ENCODE measurements around the gene CCDC50. TPM values are rescaled to one million over a fixed set of nuclear protein-coding genes. Genes with fewer than 3 reads are reported as not detected.

Gene CCDC50
- total RNA-seq, 1 donor from 2014 or later: 24.0 TPM

DNA sequence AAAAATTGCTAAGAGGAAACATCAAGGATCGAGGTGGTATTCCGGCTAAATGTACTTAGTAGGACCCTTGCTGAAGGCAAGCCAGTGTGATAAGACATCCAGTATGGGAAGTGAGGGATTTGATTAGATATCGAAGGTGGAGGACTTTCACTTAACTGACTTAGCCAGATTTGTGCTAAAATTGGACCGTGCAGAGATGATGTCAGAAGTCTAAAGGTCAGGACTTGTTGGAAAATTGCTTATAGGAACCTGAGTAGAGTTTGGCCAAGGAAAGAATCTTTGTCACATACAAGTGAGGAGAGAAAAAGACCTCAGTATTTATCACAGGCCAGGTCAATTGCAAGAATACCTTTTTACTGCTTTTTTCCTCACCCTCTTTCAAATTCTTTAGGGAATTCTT is 100.9 kb downstream of the CCDC50 start:
- no peak overlapping the region for H3K9ac ChIP-seq (ENCODE audit: low read depth in 1 of 3, low read length in 3 of 3)
- no peaks in the 10 kb centered on the region for H3K27me3 ChIP-seq (ENCODE audit: control insufficient read depth in 3 of 3, insufficient read depth in 3 of 3, low read length in 3 of 3)
- H3K9me3 ChIP-seq (ENCODE audit: control insufficient read depth in 3 of 3, low read length in 3 of 3): no peaks in the 10 kb centered on the region
- H3K4me1 ChIP-seq (ENCODE audit: control insufficient read depth in 3 of 3, insufficient read depth in 3 of 3, low read length in 3 of 3): no peaks in the 10 kb centered on the region
- H3K36me3 ChIP-seq (ENCODE audit: control insufficient read depth in 3 of 3, insufficient read depth in 3 of 3, low read length in 3 of 3): no peaks in the 10 kb centered on the region
- no peak overlapping the region for H3K4me3 ChIP-seq (ENCODE audit: low read length in 3 of 3)
- H3K27ac ChIP-seq (ENCODE audit: low read depth, low read length): no peak overlapping the region

GRCh38 chr3:191431160-191431822 is 102.1 kb downstream of the CCDC50 start:
- no peaks in the 10 kb centered on the region for H3K27me3 ChIP-seq (ENCODE audit: control insufficient read depth in 3 of 3, insufficient read depth in 3 of 3, low read length in 3 of 3)
- no peak overlapping the region for H3K27ac ChIP-seq (ENCODE audit: low read depth, low read length)
- H3K9ac ChIP-seq (ENCODE audit: low read depth in 1 of 3, low read length in 3 of 3): no peak overlapping the region
- no peaks in the 10 kb centered on the region for H3K4me1 ChIP-seq (ENCODE audit: control insufficient read depth in 3 of 3, insufficient read depth in 3 of 3, low read length in 3 of 3)
- no peaks in the 10 kb centered on the region for H3K9me3 ChIP-seq (ENCODE audit: control insufficient read depth in 3 of 3, low read length in 3 of 3)
- no peaks in the 10 kb centered on the region for H3K36me3 ChIP-seq (ENCODE audit: control insufficient read depth in 3 of 3, insufficient read depth in 3 of 3, low read length in 3 of 3)
- no peak overlapping the region for H3K4me3 ChIP-seq (ENCODE audit: low read length in 3 of 3)

- H3K4me3 ChIP-seq (ENCODE audit: low read length in 3 of 3): no peak overlapping the region
- no peaks in the 10 kb centered on the region for H3K9me3 ChIP-seq (ENCODE audit: control insufficient read depth in 3 of 3, low read length in 3 of 3)
- H3K4me1 ChIP-seq (ENCODE audit: control insufficient read depth in 3 of 3, insufficient read depth in 3 of 3, low read length in 3 of 3): no peaks in the 10 kb centered on the region
- H3K36me3 ChIP-seq (ENCODE audit: control insufficient read depth in 3 of 3, insufficient read depth in 3 of 3, low read length in 3 of 3): no peaks in the 10 kb centered on the region
- no peaks in the 10 kb centered on the region for H3K27me3 ChIP-seq (ENCODE audit: control insufficient read depth in 3 of 3, insufficient read depth in 3 of 3, low read length in 3 of 3)
- H3K27ac ChIP-seq (ENCODE audit: low read depth, low read length): no peak overlapping the region
- H3K9ac ChIP-seq (ENCODE audit: low read depth in 1 of 3, low read length in 3 of 3): no peak overlapping the region
Observed at GRCh38 chr3:191432162-191432561, 103.0 kb downstream of the CCDC50 start.

- no peaks in the 10 kb centered on the region for H3K4me1 ChIP-seq (ENCODE audit: control insufficient read depth in 3 of 3, insufficient read depth in 3 of 3, low read length in 3 of 3)
- H3K36me3 ChIP-seq (ENCODE audit: control insufficient read depth in 3 of 3, insufficient read depth in 3 of 3, low read length in 3 of 3): no peaks in the 10 kb centered on the region
- no peak overlapping the region for H3K4me3 ChIP-seq (ENCODE audit: low read length in 3 of 3)
- no peaks in the 10 kb centered on the region for H3K9me3 ChIP-seq (ENCODE audit: control insufficient read depth in 3 of 3, low read length in 3 of 3)
- H3K9ac ChIP-seq (ENCODE audit: low read depth in 1 of 3, low read length in 3 of 3): no peak overlapping the region
- no peak overlapping the region for H3K27ac ChIP-seq (ENCODE audit: low read depth, low read length)
- H3K27me3 ChIP-seq (ENCODE audit: control insufficient read depth in 3 of 3, insufficient read depth in 3 of 3, low read length in 3 of 3): no peaks in the 10 kb centered on the region
Observed at GRCh38 chr3:191434024-191434423, 104.8 kb downstream of the CCDC50 start.

DNA sequence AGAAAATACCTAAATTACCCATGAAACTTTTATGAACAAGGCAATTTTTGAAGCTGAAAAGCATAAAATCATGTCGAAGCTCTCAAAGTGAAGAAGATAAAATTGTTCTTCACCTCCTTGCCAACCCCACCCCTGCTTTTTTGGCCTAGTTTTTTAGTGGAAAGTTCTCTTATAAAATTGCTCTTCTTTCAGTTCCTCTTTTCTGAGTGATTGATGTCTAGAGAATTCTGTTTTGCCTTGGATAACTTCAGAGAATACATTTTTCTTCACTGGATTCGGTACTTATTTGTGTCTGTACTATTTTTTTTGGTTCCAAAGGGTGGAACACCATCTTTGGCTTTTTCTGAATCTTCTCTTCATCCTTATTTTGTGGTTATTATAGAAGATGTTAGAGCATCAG is 106.8 kb downstream of the CCDC50 start:
- Histone ChIP-seq H3K9ac (ENCODE audit: low read depth in 1 of 3, low read length in 3 of 3) (no peak overlapping the region), H3K27me3 (ENCODE audit: control insufficient read depth in 3 of 3, insufficient read depth in 3 of 3, low read length in 3 of 3) (no peaks in the 10 kb centered on the region), H3K27ac (ENCODE audit: low read depth, low read length) (no peak overlapping the region), H3K36me3 (ENCODE audit: control insufficient read depth in 3 of 3, insufficient read depth in 3 of 3, low read length in 3 of 3) (no peaks in the 10 kb centered on the region), H3K4me1 (ENCODE audit: control insufficient read depth in 3 of 3, insufficient read depth in 3 of 3, low read length in 3 of 3) (no peaks in the 10 kb centered on the region), H3K4me3 (ENCODE audit: low read length in 3 of 3) (no peak overlapping the region), H3K9me3 (ENCODE audit: control insufficient read depth in 3 of 3, low read length in 3 of 3) (peaks cover 0 to 2% (median 0%) of the 10 kb centered on the region in 3 donors)

GRCh38 chr3:191438150-191438814 is 109.1 kb downstream of the CCDC50 start:
- Histone ChIP-seq H3K27ac (ENCODE audit: low read depth, low read length) (no peak overlapping the region), H3K27me3 (ENCODE audit: control insufficient read depth in 3 of 3, insufficient read depth in 3 of 3, low read length in 3 of 3) (no peaks in the 10 kb centered on the region), H3K4me1 (ENCODE audit: control insufficient read depth in 3 of 3, insufficient read depth in 3 of 3, low read length in 3 of 3) (no peaks in the 10 kb centered on the region), H3K36me3 (ENCODE audit: control insufficient read depth in 3 of 3, insufficient read depth in 3 of 3, low read length in 3 of 3) (no peaks in the 10 kb centered on the region), H3K4me3 (ENCODE audit: low read length in 3 of 3) (no peak overlapping the region), H3K9ac (ENCODE audit: low read depth in 1 of 3, low read length in 3 of 3) (no peak overlapping the region), H3K9me3 (ENCODE audit: control insufficient read depth in 3 of 3, low read length in 3 of 3) (peaks cover 0 to 2% (median 0%) of the 10 kb centered on the region in 3 donors)

DNA sequence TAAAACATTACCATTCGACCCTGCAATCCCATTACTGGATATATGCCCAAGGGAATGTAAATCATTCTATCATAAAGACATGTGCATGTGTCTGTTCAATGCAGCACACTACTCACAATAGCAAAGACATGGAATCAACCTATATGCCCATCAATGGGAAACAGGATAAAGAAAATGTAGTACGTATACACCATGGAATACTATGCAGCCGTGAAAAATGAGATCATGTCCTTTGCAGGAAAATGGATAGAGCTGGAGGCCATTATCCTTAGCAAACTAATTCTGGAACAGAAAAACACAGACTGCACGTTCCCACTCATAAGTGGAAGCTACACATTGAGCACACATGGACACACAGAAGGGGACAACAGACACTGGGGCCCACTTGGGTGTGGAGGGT is 111.3 kb downstream of the CCDC50 start:
- Histone ChIP-seq H3K36me3 (ENCODE audit: control insufficient read depth in 3 of 3, insufficient read depth in 3 of 3, low read length in 3 of 3) (no peaks in the 10 kb centered on the region), H3K4me3 (ENCODE audit: low read length in 3 of 3) (no peak overlapping the region), H3K9me3 (ENCODE audit: control insufficient read depth in 3 of 3, low read length in 3 of 3) (peaks cover 0 to 2% (median 0%) of the 10 kb centered on the region in 3 donors), H3K4me1 (ENCODE audit: control insufficient read depth in 3 of 3, insufficient read depth in 3 of 3, low read length in 3 of 3) (no peaks in the 10 kb centered on the region), H3K9ac (ENCODE audit: low read depth in 1 of 3, low read length in 3 of 3) (no peak overlapping the region), H3K27ac (ENCODE audit: low read depth, low read length) (no peak overlapping the region), H3K27me3 (ENCODE audit: control insufficient read depth in 3 of 3, insufficient read depth in 3 of 3, low read length in 3 of 3) (no peaks in the 10 kb centered on the region)

GRCh38 chr3:191441687-191442086 is 112.5 kb downstream of the CCDC50 start:
- no peaks in the 10 kb centered on the region for H3K4me1 ChIP-seq (ENCODE audit: control insufficient read depth in 3 of 3, insufficient read depth in 3 of 3, low read length in 3 of 3)
- H3K9me3 ChIP-seq (ENCODE audit: control insufficient read depth in 3 of 3, low read length in 3 of 3): peaks cover 0 to 2% (median 0%) of the 10 kb centered on the region in 3 donors
- no peaks in the 10 kb centered on the region for H3K27me3 ChIP-seq (ENCODE audit: control insufficient read depth in 3 of 3, insufficient read depth in 3 of 3, low read length in 3 of 3)
- no peak overlapping the region for H3K9ac ChIP-seq (ENCODE audit: low read depth in 1 of 3, low read length in 3 of 3)
- H3K4me3 ChIP-seq (ENCODE audit: low read length in 3 of 3): no peak overlapping the region
- no peak overlapping the region for H3K27ac ChIP-seq (ENCODE audit: low read depth, low read length)
- H3K36me3 ChIP-seq (ENCODE audit: control insufficient read depth in 3 of 3, insufficient read depth in 3 of 3, low read length in 3 of 3): no peaks in the 10 kb centered on the region

- Histone ChIP-seq H3K4me3 (ENCODE audit: low read length in 3 of 3) (no peak overlapping the region), H3K9ac (ENCODE audit: low read depth in 1 of 3, low read length in 3 of 3) (no peak overlapping the region), H3K36me3 (ENCODE audit: control insufficient read depth in 3 of 3, insufficient read depth in 3 of 3, low read length in 3 of 3) (no peaks in the 10 kb centered on the region), H3K27me3 (ENCODE audit: control insufficient read depth in 3 of 3, insufficient read depth in 3 of 3, low read length in 3 of 3) (no peaks in the 10 kb centered on the region), H3K9me3 (ENCODE audit: control insufficient read depth in 3 of 3, low read length in 3 of 3) (peaks cover 0 to 2% (median 0%) of the 10 kb centered on the region in 3 donors), H3K27ac (ENCODE audit: low read depth, low read length) (no peak overlapping the region), H3K4me1 (ENCODE audit: control insufficient read depth in 3 of 3, insufficient read depth in 3 of 3, low read length in 3 of 3) (no peaks in the 10 kb centered on the region)
Observed at GRCh38 chr3:191444569-191444968, 115.4 kb downstream of the CCDC50 start.

Data from skeletal muscle tissue (tissue), 4 donors.